ACHN (cell line): ENCODE results near the gene ERBB4.
A peak's percentile ranks its signal among the peaks of the same experiment; 100 is the strongest.
"Not testable (repeated sequence)": the region's sequence is repeated elsewhere in the genome, so short reads cannot be mapped to it uniquely, and the experiment has no call there.

Experiments
- DNase-seq: peaks from one replicate; pipeline ENCODE4 v3.0.0-alpha.2; 2015
- in situ Hi-C: cut with HindIII; loops from 2 replicates; pipeline ENCODE4 v1.10.0; 2017; ENCODE audit warnings: low sequenced_read_pairs, low pct_ligation_motif_present, low pct_unique_long_range_greater_than_20kb

ERBB4 gene

DNA sequence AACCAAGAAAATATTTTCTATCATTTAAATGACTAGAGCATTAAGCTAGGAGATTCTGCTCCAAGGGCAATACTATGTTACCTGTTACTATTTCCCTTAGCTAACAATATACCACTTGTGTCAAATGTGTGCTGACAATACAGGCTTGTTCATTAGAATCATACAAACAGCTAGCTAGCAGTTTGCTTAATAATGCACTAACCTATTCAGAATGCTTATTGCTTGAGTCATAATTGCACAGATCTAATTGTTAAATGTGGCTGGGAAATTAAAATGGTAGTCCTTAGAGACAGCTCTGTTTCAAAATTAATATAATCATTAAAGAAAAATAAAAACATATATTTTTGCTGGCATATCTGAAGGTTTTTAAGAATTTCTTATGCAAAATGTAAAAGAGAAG, 344.2 kb downstream of the ERBB4 start:
- in situ Hi-C loops = no loop called here
- no peak for DNase-seq

DNA sequence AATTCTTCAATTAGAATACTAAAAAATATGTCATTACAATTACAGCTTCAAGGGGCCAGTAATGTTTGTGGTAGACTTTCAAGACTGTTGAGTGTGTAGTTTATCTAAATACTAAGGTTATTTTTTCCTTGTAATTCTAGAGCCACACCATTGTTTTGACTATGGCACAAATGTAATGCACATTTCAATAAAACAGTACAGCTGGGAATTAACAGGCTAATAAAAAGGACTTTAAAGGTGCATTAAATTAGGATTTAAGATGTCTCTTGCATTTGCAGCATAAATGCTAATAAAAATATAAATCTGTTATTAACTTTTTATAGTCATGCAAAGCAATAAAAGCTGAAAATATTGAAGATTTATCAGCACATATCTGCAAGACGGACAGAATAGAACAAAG, 344.8 kb downstream of the ERBB4 start:
- in situ Hi-C loops = no loop called here
- no peak for DNase-seq

DNA sequence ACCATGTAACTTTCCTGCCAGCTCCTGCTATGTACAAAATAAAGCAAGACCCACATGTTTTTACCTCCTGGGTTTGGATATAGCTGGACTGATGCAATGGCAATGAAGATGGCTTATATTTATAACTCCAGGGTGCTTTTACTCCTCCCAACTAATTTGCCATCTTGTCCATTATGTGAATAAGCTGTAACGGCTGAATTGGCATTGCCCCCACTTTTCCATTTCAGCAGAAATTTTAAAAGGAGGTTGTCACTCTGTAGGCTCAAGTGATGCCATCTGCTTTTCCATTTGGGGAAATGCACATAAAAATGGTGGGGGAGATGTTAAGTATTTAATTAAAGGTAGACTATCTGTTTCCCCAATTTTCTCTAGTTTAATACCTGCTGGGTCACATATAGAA, 345.5 kb downstream of the ERBB4 start:
- in situ Hi-C loops = no loop called here
- no peak for DNase-seq

DNA sequence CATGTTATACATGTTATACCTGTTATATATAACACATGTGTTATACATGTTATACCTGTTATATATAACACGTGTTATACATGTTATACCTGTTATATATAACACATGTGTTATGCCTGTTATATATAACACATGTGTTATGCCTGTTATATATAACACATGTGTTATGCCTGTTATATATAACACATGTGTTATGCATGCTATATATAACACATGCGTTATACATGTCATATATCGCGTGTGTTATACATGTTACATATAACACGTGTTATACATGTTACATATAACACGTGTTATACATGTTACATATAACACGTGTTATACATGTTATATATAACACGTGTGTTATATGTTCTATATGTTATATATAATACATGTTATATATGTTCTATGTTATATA, 347.2 kb downstream of the ERBB4 start:
- in situ Hi-C loops, DNase-seq: not testable (repeated sequence)

DNA sequence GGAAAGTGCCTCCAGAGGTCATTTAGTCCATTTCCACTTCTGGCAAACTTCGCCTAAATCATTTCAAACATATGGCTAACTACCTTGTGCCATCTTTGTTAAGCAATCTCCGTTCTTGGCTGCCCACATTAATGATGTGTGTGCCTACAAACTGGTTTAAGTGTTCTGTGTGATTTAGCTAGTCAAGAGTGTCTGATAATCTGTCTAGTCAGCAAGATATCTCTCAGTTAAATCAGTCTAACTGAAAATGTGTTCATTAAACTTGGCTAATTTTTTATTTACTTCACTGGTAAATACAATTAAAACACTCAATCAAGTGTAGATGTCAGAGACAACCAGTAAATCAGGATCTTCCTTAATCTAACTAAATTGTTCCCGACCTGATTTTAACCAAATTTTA, 352.4 kb downstream of the ERBB4 start:
- in situ Hi-C loops = no loop called here
- no peak for DNase-seq

DNA sequence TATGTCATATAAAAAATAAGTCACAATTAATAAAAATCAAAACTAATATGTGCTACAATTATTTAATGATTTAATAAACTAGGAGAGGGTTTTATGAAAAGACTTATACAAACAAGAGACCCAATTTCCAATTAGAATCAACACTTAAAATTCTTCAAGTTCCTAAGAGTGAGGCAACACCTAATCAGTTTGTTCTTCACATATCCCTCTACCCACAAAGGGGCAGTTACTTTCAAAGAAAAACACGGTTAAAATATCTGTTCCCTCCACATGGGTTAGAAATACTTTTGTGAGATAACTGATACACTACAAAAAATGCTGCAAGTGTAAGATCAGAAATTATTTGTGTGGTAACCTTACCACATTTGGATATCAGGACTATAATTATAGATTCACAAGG, 357.0 kb downstream of the ERBB4 start:
- DNase-seq = no peak
- in situ Hi-C loops = no loop called here

DNA sequence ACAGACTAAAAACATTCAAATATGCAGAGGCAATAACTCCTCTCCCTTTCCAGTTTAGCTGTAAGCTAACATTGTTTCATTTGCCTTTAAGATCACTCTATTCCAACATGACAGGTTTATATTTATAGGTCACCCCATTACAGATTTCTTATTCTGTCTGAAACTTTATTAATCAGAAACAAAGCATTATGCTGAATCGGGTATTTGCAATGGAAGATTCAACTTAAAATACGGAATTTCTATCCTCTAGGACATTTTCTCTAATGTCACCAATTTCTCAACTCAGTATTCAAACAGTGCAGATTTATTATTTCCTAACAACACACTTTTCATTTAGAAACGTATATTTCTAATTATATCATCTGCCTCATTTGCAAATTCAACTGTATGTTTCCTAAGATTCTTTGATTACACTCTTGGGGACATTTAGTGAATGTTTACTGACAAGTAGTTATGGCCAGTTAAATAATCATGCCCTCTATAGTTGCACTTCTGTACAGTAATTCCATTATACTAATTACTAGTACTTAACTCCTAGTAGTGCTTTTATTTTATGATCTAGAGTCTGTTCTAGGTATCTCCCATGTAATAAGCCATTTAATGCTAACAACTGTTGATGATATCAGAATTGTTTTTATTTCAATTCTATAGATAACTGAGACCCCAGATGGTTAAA, 358.1 kb downstream of the ERBB4 start:
- DNase-seq = no peak
- in situ Hi-C loops = no loop called here

DNA sequence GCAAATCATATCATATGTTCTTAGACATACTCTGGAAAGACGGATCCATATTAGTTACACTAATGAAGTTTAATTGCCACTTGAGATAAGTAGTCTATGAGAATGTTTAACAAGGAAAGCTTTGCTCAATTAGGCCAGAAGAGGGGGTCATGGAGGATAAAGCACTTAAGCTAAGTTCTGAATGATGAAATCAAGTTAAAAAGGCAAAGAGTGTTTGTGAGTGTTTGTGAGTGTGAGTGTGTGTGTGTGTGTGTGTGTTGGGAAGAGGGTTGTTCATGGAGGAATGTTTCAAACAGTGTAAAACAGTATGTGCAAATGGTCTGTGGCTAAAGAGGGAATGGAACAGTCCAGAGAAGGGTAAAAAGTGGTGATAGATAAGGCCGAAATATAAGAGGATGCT, 360.9 kb downstream of the ERBB4 start:
- DNase-seq = peak; percentile 4
- in situ Hi-C loops = no loop called here

DNA sequence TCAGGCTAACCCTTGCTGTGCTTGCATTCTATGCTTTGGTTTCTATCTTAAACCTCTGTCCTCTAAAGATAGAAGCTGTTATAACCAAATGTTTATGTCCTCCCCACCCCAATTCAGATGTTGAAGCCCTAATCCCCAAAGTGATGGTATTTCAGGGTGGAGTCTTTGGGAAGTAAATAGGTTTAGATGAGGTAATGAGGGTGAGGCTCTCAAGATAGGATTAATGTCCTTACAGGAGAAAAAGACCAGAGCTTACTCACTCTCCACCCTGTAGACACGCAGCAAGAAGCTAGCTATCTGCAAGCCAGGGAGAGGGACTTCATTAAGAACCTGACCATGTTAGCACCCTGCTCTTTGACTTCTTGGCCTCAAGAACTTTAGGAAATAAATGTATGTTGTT, 362.5 kb downstream of the ERBB4 start:
- in situ Hi-C loops = no loop called here
- DNase-seq = no peak

DNA sequence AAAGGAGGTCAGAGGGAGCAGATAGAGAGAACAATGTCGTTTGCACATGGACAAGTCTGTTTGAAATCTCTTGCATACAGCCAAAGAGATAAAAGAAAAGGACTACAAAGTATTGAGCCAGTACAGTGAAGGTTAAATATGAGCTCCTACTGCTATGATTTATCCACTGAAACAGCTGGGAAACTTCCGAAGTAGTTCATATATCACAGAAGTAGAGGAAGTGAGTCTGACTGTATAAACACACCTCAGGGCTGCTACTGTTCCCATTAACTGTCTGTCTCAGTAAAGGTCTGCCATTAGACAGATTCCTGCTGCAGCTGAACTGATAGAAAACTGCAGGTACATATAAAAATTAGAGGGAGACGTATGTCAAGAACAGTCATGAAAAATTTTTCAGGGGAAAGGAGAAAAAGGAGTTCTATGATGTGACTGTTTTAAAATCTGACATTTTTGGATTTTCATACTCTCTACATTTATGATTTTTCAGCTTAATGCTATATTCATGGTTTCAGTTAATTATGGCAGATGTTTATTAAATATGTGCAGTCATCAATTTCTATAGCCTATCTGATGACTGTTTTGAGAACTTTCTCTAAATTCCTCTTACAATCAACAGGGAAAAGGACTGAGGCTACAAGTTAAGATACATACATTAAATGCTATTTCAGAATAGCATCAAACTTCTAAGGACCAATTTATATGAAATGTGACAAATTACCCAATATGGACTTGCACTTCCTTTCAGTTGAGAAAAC, 364.7 kb downstream of the ERBB4 start:
- in situ Hi-C loops = no loop called here
- no peak for DNase-seq

DNA sequence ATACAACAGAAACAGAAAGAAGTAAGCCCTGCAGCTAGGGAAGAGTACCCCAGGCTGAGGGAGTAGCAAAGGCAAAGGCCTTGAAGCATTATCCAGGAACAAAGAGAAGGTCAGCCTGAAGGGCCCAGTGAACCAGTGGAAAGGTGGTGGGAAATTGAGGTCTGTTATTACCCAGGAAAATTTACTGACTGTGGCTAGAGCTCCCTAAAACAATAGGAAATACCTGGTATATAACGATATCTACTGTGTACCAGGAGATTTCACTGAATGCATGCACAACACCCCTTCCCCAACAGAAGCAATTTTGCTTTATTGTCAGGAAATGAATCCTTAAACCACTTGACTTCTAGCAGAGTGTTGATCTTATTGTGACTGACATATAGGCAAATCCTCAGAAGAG, 365.3 kb downstream of the ERBB4 start:
- in situ Hi-C loops = no loop called here
- no peak for DNase-seq

DNA sequence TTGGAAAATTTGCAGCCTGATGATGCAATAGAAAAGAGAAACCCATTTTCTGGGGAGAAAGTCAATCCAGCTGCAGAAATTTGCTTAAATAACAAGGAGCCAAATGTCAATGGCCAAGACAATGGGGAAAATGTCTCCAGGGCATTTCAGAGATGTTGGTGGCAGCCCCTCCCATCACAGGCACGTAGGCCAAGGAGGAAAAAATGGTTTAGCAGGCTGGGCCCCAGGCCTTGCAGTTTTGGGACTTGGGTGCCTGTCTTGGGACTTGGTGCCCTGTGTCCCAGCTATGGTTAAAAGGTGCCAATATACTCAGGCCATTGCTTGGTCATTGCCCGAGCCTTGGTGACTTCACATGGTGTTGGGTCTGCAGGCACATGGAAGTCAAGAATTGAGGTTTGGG, 368.2 kb downstream of the ERBB4 start:
- in situ Hi-C loops = no loop called here
- no peak for DNase-seq

DNA sequence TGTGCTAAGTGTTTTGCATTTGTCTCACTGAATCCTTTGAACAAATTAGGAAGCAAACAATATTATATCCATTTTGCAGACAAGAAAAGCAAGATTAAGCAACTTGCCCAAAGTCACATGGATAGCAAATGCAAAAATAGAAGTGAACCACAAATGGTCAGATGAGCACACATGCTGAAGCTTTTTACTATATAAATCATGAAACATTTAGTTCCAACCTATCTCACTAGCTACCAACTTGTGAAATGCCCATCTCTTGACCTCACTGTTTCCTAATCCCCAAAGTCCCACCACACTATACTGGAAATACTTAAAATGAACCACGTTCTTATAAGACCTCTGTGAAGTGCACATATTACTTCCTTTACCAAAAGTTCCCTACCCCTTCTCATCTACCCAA, 380.5 kb downstream of the ERBB4 start:
- in situ Hi-C loops = no loop called here
- no peak for DNase-seq

DNA sequence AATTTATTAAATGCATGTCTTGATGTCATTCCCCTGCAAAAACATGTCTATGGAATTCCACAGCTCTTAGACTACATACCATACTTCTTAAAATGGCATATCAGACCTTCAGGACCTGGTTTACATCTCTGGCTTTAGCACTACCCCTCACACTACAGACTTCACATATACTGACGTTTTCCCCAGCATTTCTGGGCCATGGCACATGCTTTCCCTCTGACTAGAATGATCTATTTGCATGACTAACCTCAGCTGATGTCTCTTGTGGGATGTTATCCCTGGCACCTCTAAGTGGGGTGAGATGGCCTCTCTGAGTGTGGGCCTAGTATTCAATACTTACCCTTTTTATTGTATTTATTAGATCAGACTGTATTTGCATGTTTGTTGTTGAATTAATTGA, 381.6 kb downstream of the ERBB4 start:
- DNase-seq = no peak
- in situ Hi-C loops = no loop called here

DNA sequence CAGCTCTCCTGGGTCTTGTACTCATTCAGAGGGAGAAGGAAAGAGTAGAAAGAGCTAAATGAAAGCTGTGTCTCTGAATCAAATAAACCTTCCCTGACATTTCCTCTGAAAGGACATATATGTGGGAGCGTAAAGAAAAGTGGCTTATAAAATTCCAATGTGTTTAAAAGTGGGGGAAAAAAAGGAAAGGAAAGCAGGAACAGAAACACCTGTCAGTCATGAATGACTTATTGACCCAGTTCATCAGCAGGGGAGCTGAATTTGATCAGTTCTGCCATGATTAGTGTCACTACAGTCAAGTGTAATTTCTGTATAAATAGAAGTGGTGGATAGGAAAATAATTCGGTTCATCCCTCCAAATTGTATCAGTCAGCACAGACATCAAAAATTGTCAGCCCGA, 382.5 kb downstream of the ERBB4 start:
- DNase-seq = no peak
- in situ Hi-C loops = no loop called here

DNA sequence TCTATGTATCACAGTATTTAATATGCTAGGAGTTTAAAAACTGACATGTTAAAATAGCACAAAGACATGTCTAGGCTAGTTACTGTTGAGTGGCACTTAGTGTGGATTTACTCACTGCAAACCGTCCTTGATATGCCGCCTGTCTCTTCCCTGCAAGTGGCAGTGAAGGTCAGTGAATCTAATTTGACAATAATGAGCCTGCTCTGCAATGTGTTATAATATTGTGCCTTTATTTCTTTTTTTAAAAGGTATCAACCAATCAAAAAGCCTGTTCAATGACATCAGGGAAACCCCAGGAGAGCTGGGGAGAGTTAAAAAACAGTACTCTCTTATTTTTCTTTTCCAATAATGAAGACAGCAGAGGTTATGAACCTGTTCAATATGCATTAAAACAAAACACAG, 384.1 kb downstream of the ERBB4 start:
- in situ Hi-C loops = no loop called here
- DNase-seq = no peak

DNA sequence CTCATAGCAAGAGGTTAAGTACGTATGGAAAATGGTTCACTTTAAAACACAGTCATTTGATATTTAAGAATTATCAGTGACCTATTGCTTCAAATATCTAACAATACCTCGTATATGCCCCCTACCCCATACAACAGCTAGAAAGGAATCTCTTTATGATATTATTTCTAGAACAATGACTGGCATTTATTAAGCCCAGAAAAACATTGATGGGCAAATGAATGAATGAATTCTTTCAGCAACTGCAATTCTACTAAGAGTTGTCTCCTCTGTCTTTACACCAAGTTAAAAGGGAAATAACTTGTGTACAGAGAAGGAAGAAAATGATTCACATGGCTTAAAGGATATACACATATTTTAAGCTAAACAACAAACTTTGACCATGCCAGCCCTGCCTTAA, 384.7 kb downstream of the ERBB4 start:
- in situ Hi-C loops = no loop called here
- no peak for DNase-seq

DNA sequence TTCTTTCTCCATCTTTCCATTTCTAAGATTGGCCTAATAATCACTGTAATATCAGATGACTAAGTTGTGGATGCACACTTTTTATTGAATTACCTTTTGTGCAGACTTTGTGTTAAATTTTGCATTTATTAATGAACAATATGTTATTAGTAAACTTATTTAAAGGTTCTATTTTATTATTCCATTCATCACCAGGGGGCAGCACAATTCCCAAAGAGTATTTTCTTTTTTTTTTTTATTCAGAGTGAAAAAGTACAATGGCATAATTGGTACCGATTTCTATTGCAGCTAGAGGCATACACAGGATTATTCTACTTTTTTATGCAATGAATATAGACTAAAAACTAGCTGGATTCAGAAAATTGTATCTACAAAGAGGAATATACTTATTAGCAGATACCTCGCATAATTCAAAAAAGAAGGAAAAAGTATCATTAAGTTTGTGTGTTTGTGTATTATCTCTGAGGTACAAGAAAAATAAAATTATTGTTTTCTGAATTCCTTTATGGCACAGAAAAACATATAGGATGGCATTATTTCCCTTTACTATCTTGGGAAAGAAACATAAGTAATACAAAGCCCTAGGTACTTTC, 390.6 kb downstream of the ERBB4 start:
- in situ Hi-C loops = no loop called here
- DNase-seq = peak; percentile 40

DNA sequence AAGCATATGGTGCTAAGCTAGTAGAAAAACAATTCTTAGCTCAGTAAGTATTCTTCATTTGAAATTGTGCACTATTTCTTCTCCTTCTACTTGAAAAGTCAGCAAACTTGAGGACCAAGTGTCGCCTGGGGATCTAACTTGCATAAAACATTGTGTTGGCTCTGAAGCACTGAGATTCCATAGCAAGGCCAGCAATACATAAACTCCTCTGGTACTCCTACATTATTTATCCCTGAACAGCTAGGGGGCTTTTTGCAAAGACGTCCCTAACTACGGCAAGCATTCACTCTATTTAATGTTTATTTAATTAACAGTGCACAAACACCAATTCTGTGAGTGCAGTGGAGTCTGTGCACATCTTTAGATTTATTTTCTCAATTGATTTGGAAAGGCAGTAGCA, 392.2 kb downstream of the ERBB4 start:
- in situ Hi-C loops = no loop called here
- no peak for DNase-seq

DNA sequence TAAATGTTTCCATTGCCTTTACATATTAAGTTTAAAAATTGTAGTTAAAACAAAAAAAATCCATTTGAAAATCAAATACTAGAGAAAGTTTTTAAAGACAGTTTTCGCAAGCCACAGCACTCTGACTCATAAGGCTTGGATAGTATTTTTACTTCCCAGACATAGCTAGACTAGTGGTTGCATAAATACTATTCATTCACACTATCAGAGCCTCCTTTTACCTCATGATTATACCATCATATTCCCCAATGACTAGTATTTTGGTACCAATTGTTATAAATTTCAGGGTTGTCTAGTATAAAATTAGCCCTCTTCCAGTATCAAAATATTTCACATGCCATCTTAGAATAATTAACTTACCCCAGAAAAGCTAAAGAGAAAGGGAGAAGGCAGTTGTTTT, 393.5 kb downstream of the ERBB4 start:
- DNase-seq = no peak
- in situ Hi-C loops = no loop called here
